A204.1 (cell line): ENCODE measurements around the gene TRA2B.

ENCODE experiments used
- FAIRE-seq: peaks from 2 replicates; lab custom pipeline; 2012; peaks lifted over from hg19 to GRCh38; lab: Jason Lieb, UNC

Gene TRA2B

GRCh38 chr3:185867650-185868049 is 70.2 kb downstream of the TRA2B start:
- FAIRE-seq, result no peak

- no peak for FAIRE-seq
Measured at GRCh38 chr3:185866995-185867394, 70.8 kb downstream of the TRA2B start.

- no peak for FAIRE-seq
Measured at GRCh38 chr3:185866555-185866954, 71.3 kb downstream of the TRA2B start.
